ENCODE measurements around the gene ANKRD44. TPM values are rescaled to one million over a fixed set of nuclear protein-coding genes. Genes with fewer than 3 reads are reported as not detected.

Gene ANKRD44
- total RNA-seq, 1 donor from 2014 or later: 11.2 TPM

DNA sequence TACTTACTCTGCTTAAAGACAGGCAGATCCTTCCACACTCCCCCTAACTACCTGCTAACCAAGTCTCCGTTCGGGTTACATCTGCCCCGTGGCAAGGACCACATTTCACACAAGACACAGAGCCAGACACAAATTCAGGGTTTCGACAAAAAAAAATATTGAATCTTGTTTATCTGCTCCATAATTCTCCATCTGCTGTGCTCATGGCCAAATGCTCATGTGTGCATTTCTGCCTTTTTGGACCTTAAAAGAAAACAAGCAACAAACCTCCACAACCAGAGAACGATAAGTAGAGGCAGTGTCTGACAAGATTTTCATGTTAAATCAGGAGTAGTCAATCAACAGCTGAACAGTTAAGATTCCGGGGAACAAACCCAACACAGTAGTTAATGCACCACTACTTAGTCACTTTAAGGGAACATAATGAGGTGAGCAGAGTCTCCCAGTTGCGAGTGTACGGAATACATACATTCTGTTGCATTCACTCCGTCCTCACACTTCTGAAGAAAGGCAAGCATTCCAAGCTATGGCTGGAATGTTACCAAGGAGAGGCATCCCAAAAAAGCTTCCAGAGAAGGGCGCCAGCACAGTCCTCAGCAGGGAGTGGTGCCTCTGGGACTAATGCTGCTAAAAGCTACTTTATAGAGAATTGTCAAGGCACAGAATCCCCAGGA lies 121.0 kb downstream of the ANKRD44 start:
- Mint-ChIP-seq H3K9me3 (no peaks in the 10 kb centered on the region), H3K36me3 (ENCODE audit: low read depth) (no peaks in the 10 kb centered on the region), H3K27ac (ENCODE audit: unreplicated experiment) (no peak overlapping the region), H3K4me1 (peaks cover 13% of the 10 kb centered on the region), H3K4me3 (no peak overlapping the region), H3K27me3 (ENCODE audit: low read depth) (no peaks in the 10 kb centered on the region)
- no peak for DNase-seq (ENCODE audit: low read depth, low spot score)
- TF ChIP-seq, protein P1, sequence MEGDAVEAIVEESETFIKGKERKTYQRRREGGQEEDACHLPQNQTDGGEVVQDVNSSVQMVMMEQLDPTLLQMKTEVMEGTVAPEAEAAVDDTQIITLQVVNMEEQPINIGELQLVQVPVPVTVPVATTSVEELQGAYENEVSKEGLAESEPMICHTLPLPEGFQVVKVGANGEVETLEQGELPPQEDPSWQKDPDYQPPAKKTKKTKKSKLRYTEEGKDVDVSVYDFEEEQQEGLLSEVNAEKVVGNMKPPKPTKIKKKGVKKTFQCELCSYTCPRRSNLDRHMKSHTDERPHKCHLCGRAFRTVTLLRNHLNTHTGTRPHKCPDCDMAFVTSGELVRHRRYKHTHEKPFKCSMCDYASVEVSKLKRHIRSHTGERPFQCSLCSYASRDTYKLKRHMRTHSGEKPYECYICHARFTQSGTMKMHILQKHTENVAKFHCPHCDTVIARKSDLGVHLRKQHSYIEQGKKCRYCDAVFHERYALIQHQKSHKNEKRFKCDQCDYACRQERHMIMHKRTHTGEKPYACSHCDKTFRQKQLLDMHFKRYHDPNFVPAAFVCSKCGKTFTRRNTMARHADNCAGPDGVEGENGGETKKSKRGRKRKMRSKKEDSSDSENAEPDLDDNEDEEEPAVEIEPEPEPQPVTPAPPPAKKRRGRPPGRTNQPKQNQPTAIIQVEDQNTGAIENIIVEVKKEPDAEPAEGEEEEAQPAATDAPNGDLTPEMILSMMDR (conservative IDR thresholded peaks at IDR 0.05): no peak

DNA sequence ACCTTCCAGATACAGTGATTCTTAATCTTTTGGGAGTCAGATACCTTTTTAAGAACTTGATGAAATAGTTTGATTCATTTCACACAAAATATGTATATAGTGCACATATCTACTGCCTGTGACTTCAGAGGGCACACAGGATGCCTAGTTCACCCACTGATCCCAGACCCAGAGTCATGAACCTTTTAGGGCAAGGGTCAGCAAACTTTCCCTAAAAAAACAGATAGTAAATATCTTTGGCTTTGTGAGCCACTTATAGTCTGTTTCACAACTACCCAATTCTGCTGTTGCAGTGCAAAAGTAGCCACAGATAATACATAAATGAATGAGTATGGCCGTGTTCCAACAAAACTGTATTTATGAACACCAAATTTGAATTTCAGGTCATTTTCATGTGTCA lies 124.9 kb downstream of the ANKRD44 start:
- H3K4me1 Mint-ChIP-seq: peaks cover 9% of the 10 kb centered on the region
- no peak overlapping the region for H3K4me3 Mint-ChIP-seq
- H3K36me3 Mint-ChIP-seq (ENCODE audit: low read depth): no peaks in the 10 kb centered on the region
- TF ChIP-seq, protein P1 (conservative IDR thresholded peaks at IDR 0.05): no peak
- no peak overlapping the region for H3K27ac Mint-ChIP-seq (ENCODE audit: unreplicated experiment)
- DNase-seq (ENCODE audit: low read depth, low spot score): no peak
- H3K9me3 Mint-ChIP-seq: no peaks in the 10 kb centered on the region
- no peaks in the 10 kb centered on the region for H3K27me3 Mint-ChIP-seq (ENCODE audit: low read depth)

DNA sequence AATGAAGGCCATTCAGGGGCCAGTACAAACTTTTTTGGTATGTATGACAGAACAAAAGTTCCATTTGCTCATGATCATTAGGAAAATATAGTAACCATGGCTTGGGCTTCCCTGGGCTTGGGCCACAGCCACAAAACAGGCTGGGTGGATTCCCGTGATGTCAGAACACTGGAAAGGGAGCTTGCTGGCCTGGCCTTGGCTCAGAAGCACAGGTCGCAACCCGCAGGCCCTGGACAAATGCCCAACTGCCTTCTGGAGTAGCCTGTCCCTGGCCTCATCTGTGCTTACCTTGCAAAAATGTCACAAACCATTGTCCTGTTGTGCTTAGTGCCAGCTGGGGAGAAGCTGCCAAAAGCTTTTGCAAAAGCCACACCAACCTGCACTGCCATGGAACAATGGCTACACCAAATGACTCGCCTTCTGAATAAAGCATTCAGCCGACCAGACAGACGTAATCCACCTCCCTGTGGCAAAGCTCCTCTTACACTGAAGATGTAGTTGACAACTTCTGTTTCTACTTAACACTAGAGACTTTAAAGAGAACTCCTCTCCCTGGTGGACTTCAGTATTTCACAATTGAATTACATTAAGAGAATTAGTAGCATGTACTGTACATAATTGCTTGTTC lies 125.5 kb downstream of the ANKRD44 start:
- H3K27ac Mint-ChIP-seq (ENCODE audit: unreplicated experiment): no peak overlapping the region

DNA sequence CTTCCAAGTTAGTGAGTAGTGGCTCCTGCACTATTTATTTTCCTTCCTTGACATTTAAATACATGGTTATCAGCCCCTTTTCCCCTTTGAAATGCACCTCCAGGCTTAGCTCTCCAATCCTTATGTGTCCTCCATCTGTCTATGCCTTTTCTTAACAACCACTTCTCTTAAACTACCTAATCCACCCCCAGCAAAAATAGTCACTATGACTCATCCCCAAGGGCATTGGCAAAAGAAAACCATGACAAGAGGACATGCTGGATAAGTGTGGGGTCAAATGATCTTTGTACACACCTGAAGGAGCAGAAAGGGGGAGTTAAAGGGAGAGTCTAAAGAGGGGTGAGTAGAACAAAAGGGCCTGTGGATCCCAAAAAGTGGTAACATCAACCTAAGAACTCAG lies 127.2 kb downstream of the ANKRD44 start:
- no peak for DNase-seq (ENCODE audit: low read depth, low spot score)
- Mint-ChIP-seq H3K4me3 (no peak overlapping the region), H3K27me3 (ENCODE audit: low read depth) (no peaks in the 10 kb centered on the region), H3K4me1 (peaks cover 11% of the 10 kb centered on the region), H3K36me3 (ENCODE audit: low read depth) (no peaks in the 10 kb centered on the region), H3K27ac (ENCODE audit: unreplicated experiment) (no peak overlapping the region), H3K9me3 (no peaks in the 10 kb centered on the region)
- TF ChIP-seq, protein P1 (conservative IDR thresholded peaks at IDR 0.05): no peak

More for the DNA sequence above, 125.5 kb downstream of the ANKRD44 start:
- H3K9me3 Mint-ChIP-seq: no peaks in the 10 kb centered on the region
- TF ChIP-seq, protein P1 (conservative IDR thresholded peaks at IDR 0.05): no peak
- peaks cover 13% of the 10 kb centered on the region for H3K4me1 Mint-ChIP-seq
- no peaks in the 10 kb centered on the region for H3K27me3 Mint-ChIP-seq (ENCODE audit: low read depth)
- no peaks in the 10 kb centered on the region for H3K36me3 Mint-ChIP-seq (ENCODE audit: low read depth)
- H3K4me3 Mint-ChIP-seq: no peak overlapping the region
- no peak for DNase-seq (ENCODE audit: low read depth, low spot score)

DNA sequence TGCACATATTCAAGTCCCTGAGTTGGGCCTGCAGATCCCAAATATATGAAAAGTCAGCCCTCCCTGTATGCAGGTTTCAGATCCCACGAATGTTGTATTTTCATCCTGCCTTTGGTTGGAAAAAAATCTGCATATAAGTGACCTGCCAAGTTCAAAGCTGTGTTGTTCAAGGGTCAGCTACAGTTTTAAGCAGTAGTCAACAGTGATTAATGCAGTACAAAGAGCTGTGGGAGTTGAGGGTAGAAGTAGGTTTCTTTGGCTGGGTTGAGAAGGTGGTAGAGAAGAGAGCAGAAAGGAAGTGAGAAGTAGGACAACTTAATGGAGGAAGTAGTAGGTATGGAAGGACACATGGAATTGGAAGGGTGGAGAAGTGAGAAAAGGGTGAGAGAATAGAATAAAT lies 127.9 kb downstream of the ANKRD44 start:
- H3K27ac Mint-ChIP-seq (ENCODE audit: unreplicated experiment): no peak overlapping the region
- TF ChIP-seq, protein P1 (conservative IDR thresholded peaks at IDR 0.05): no peak
- no peaks in the 10 kb centered on the region for H3K9me3 Mint-ChIP-seq
- no peaks in the 10 kb centered on the region for H3K36me3 Mint-ChIP-seq (ENCODE audit: low read depth)
- no peak for DNase-seq (ENCODE audit: low read depth, low spot score)
- H3K4me1 Mint-ChIP-seq: peaks cover 11% of the 10 kb centered on the region
- H3K4me3 Mint-ChIP-seq: no peak overlapping the region
- no peaks in the 10 kb centered on the region for H3K27me3 Mint-ChIP-seq (ENCODE audit: low read depth)

Measured in neural crest cell (in vitro differentiated cells).